ENCODE data around the gene TMEM18.

TMEM18 gene

DNA sequence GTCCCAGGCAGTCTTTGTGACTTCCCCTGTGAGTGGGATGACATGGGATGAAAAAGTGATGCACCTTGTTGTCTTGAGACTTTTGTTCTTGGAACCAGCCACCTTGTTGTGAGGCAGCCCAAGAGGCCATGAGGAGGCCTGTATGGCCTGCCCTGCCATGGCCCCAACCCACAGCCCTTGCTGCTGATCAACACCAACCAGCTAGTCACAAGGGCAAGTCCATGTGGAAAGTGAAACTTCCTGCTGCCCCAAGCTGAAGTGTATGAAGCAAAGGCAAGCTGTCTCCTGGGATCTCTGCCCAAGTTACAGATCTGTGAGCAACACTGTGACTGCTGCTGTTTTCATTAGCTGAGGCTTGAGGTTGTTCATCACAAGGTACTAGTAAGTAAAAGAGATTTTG lies 21.6 kb downstream of the TMEM18 start:
- CTCF ChIA-PET = no interaction called here

DNA sequence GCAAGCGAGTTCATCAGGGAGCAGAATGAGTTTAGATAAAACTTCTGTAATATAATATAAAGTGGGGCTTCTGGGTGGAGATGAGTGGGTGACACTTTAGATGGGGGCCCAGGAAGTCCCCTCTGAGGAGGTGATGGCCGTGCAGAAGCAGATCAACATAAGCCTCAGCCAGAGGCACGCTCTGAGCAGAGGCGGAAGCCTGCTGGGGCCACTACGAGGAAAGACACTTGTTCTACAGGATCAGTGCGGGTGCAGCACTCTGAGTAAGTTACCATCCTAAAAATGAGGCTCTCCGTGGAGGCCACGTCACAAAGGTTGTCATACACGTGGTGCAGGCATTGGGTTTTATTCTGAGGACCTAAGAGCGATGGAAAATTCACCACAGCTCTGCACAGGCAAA lies 22.3 kb downstream of the TMEM18 start:
- POLR2A ChIA-PET = no interaction called here
- TF ChIP-seq ZNF366 (tag by site-specific recombination; conservative IDR thresholded peaks at IDR 0.05) = no peak
- TF ChIP-seq, protein P1, sequence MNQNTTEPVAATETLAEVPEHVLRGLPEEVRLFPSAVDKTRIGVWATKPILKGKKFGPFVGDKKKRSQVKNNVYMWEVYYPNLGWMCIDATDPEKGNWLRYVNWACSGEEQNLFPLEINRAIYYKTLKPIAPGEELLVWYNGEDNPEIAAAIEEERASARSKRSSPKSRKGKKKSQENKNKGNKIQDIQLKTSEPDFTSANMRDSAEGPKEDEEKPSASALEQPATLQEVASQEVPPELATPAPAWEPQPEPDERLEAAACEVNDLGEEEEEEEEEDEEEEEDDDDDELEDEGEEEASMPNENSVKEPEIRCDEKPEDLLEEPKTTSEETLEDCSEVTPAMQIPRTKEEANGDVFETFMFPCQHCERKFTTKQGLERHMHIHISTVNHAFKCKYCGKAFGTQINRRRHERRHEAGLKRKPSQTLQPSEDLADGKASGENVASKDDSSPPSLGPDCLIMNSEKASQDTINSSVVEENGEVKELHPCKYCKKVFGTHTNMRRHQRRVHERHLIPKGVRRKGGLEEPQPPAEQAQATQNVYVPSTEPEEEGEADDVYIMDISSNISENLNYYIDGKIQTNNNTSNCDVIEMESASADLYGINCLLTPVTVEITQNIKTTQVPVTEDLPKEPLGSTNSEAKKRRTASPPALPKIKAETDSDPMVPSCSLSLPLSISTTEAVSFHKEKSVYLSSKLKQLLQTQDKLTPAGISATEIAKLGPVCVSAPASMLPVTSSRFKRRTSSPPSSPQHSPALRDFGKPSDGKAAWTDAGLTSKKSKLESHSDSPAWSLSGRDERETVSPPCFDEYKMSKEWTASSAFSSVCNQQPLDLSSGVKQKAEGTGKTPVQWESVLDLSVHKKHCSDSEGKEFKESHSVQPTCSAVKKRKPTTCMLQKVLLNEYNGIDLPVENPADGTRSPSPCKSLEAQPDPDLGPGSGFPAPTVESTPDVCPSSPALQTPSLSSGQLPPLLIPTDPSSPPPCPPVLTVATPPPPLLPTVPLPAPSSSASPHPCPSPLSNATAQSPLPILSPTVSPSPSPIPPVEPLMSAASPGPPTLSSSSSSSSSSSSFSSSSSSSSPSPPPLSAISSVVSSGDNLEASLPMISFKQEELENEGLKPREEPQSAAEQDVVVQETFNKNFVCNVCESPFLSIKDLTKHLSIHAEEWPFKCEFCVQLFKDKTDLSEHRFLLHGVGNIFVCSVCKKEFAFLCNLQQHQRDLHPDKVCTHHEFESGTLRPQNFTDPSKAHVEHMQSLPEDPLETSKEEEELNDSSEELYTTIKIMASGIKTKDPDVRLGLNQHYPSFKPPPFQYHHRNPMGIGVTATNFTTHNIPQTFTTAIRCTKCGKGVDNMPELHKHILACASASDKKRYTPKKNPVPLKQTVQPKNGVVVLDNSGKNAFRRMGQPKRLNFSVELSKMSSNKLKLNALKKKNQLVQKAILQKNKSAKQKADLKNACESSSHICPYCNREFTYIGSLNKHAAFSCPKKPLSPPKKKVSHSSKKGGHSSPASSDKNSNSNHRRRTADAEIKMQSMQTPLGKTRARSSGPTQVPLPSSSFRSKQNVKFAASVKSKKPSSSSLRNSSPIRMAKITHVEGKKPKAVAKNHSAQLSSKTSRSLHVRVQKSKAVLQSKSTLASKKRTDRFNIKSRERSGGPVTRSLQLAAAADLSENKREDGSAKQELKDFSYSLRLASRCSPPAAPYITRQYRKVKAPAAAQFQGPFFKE (tag by site-specific recombination; IDR thresholded peaks at IDR 0.05; ENCODE audit: borderline replicate concordance) = no peak
- TF ChIP-seq, protein P2, sequence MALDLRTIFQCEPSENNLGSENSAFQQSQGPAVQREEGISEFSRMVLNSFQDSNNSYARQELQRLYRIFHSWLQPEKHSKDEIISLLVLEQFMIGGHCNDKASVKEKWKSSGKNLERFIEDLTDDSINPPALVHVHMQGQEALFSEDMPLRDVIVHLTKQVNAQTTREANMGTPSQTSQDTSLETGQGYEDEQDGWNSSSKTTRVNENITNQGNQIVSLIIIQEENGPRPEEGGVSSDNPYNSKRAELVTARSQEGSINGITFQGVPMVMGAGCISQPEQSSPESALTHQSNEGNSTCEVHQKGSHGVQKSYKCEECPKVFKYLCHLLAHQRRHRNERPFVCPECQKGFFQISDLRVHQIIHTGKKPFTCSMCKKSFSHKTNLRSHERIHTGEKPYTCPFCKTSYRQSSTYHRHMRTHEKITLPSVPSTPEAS (tag by site-specific recombination; IDR thresholded peaks at IDR 0.05) = no peak
- no peak for TF ChIP-seq ZNF416 (tag by site-specific recombination; IDR thresholded peaks at IDR 0.05)
- TF ChIP-seq ZNF112 (tag by site-specific recombination; IDR thresholded peaks at IDR 0.05) = no peak
- TF ChIP-seq ZNF792 (tag by site-specific recombination; IDR thresholded peaks at IDR 0.05) = no peak
- no peak for TF ChIP-seq ZNF221 (tag by site-specific recombination; IDR thresholded peaks at IDR 0.05; ENCODE audit: borderline replicate concordance)
- no peak for TF ChIP-seq ZNF223 (tag by site-specific recombination; IDR thresholded peaks at IDR 0.05)

More for the DNA sequence above, 21.6 kb downstream of the TMEM18 start:
- Histone ChIP-seq H3K36me3 (ENCODE audit: control insufficient read depth in 2 of 2, insufficient read depth in 1 of 2, low read length in 2 of 2) (no peaks in the 10 kb centered on the region), H3K27ac (ENCODE audit: extremely low read depth, low read depth, low read length) (no peak overlapping the region), H3K4me3 (ENCODE audit: low read depth, low read length) (no peak overlapping the region), H3K4me1 (ENCODE audit: control insufficient read depth, insufficient read depth, low read length) (no peaks in the 10 kb centered on the region), H3K9me3 (ENCODE audit: control insufficient read depth, insufficient read depth, low read depth, low read length) (no peaks in the 10 kb centered on the region)
- TF ChIP-seq, protein P3, sequence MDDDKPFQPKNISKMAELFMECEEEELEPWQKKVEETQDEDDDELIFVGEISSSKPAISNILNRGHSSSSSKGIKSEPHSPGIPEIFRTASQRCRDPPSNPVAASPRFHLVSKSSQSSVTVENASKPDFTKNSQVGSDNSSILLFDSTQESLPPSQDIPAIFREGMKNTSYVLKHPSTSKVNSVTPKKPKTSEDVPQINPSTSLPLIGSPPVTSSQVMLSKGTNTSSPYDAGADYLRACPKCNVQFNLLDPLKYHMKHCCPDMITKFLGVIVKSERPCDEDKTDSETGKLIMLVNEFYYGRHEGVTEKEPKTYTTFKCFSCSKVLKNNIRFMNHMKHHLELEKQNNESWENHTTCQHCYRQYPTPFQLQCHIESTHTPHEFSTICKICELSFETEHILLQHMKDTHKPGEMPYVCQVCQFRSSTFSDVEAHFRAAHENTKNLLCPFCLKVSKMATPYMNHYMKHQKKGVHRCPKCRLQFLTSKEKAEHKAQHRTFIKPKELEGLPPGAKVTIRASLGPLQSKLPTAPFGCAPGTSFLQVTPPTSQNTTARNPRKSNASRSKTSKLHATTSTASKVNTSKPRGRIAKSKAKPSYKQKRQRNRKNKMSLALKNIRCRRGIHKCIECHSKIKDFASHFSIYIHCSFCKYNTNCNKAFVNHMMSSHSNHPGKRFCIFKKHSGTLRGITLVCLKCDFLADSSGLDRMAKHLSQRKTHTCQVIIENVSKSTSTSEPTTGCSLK (tag by site-specific recombination; IDR thresholded peaks at IDR 0.05) = no peak
- TF ChIP-seq ZNF707 (tag by site-specific recombination; IDR thresholded peaks at IDR 0.05) = no peak
- TF ChIP-seq ZNF155 (tag by site-specific recombination; IDR thresholded peaks at IDR 0.05) = no peak
- TF ChIP-seq, protein P4, sequence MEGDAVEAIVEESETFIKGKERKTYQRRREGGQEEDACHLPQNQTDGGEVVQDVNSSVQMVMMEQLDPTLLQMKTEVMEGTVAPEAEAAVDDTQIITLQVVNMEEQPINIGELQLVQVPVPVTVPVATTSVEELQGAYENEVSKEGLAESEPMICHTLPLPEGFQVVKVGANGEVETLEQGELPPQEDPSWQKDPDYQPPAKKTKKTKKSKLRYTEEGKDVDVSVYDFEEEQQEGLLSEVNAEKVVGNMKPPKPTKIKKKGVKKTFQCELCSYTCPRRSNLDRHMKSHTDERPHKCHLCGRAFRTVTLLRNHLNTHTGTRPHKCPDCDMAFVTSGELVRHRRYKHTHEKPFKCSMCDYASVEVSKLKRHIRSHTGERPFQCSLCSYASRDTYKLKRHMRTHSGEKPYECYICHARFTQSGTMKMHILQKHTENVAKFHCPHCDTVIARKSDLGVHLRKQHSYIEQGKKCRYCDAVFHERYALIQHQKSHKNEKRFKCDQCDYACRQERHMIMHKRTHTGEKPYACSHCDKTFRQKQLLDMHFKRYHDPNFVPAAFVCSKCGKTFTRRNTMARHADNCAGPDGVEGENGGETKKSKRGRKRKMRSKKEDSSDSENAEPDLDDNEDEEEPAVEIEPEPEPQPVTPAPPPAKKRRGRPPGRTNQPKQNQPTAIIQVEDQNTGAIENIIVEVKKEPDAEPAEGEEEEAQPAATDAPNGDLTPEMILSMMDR (tag by site-specific recombination; IDR thresholded peaks at IDR 0.05) = no peak
- no peak for TF ChIP-seq ZNF366 (tag by site-specific recombination; conservative IDR thresholded peaks at IDR 0.05)
- no peak for TF ChIP-seq KLF9 (tag by site-specific recombination; IDR thresholded peaks at IDR 0.05; ENCODE audit: low read depth)
- TF ChIP-seq ZNF239 (tag by site-specific recombination; IDR thresholded peaks at IDR 0.05) = no peak
- TF ChIP-seq, protein P5, sequence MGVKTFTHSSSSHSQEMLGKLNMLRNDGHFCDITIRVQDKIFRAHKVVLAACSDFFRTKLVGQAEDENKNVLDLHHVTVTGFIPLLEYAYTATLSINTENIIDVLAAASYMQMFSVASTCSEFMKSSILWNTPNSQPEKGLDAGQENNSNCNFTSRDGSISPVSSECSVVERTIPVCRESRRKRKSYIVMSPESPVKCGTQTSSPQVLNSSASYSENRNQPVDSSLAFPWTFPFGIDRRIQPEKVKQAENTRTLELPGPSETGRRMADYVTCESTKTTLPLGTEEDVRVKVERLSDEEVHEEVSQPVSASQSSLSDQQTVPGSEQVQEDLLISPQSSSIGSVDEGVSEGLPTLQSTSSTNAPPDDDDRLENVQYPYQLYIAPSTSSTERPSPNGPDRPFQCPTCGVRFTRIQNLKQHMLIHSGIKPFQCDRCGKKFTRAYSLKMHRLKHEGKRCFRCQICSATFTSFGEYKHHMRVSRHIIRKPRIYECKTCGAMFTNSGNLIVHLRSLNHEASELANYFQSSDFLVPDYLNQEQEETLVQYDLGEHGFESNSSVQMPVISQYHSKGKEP (tag by site-specific recombination; IDR thresholded peaks at IDR 0.05) = no peak
- TF ChIP-seq ZNF623 (tag by site-specific recombination; IDR thresholded peaks at IDR 0.05) = no peak
- TF ChIP-seq, protein P6, sequence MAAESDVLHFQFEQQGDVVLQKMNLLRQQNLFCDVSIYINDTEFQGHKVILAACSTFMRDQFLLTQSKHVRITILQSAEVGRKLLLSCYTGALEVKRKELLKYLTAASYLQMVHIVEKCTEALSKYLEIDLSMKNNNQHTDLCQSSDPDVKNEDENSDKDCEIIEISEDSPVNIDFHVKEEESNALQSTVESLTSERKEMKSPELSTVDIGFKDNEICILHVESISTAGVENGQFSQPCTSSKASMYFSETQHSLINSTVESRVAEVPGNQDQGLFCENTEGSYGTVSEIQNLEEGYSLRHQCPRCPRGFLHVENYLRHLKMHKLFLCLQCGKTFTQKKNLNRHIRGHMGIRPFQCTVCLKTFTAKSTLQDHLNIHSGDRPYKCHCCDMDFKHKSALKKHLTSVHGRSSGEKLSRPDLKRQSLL (tag by site-specific recombination; IDR thresholded peaks at IDR 0.05) = no peak
- TF ChIP-seq, protein P2 (tag by site-specific recombination; IDR thresholded peaks at IDR 0.05) = no peak
- no peak for TF ChIP-seq ZNF302 (tag by site-specific recombination; IDR thresholded peaks at IDR 0.05; ENCODE audit: low read depth)
- POLR2A ChIA-PET = no interaction called here

More for the DNA sequence above, 22.3 kb downstream of the TMEM18 start:
- Histone ChIP-seq H3K4me1 (ENCODE audit: control insufficient read depth, insufficient read depth, low read length) (no peaks in the 10 kb centered on the region), H3K9me3 (ENCODE audit: control insufficient read depth, insufficient read depth, low read depth, low read length) (no peaks in the 10 kb centered on the region), H3K36me3 (ENCODE audit: control insufficient read depth in 2 of 2, insufficient read depth in 1 of 2, low read length in 2 of 2) (no peaks in the 10 kb centered on the region), H3K4me3 (ENCODE audit: low read depth, low read length) (no peak overlapping the region), H3K27ac (ENCODE audit: extremely low read depth, low read depth, low read length) (no peak overlapping the region)
- CTCF ChIA-PET = no interaction called here

Measured in HEK293 (cell line).